HepG2 (cell line): ENCODE measurements around the gene SH2D2A. TPM values are rescaled to one million over a fixed set of nuclear protein-coding genes. Genes with fewer than 3 reads are reported as not detected.
A peak's percentile ranks its signal among the peaks of the same experiment; 100 is the strongest.

Experiments
- CHCHD3 ChIP-seq: sonication (generic); formaldehyde crosslinking; IDR thresholded peaks from 2 replicates; pipeline ENCODE4 v1.8.0; 2022; ENCODE audit warnings: mild to moderate bottlenecking, missing genetic modification reagents, moderate library complexity
- EHMT2 ChIP-seq: fragments of 200-600 bp; sonication (generic); IDR thresholded peaks from 2 replicates; pipeline ENCODE4 v1.7.0; 2017; ENCODE audit warnings: antibody characterized with exemption, low read depth, low read length, borderline replicate concordance
- HNRNPUL1 ChIP-seq: fragments of 200-400 bp; formaldehyde crosslinking; IDR thresholded peaks from 2 replicates; pipeline ENCODE4 v1.6.1; 2017; ENCODE audit warnings: low read depth, mild to moderate bottlenecking, low read length, moderate library complexity
- JDP2 ChIP-seq: sonication (generic); formaldehyde crosslinking; IDR thresholded peaks from 2 replicates; pipeline ENCODE4 v1.8.1; 2022; ENCODE audit warnings: missing genetic modification reagents, borderline replicate concordance
- KAT7 ChIP-seq: IDR thresholded peaks from 2 replicates; pipeline ENCODE4 v1.6.1; 2018; ENCODE audit warnings: borderline replicate concordance, missing compliant biosample characterization
- KDM5A ChIP-seq: fragments of 200-600 bp; sonication (generic); IDR thresholded peaks from 2 replicates; pipeline ENCODE4 v1.7.0; 2018; ENCODE audit warnings: antibody characterized with exemption, mild to moderate bottlenecking, low read length, borderline replicate concordance
- MXI1 ChIP-seq: IDR thresholded peaks from 3 replicates; pipeline ENCODE4 v1.6.1; 2012; ENCODE audit warnings: low read depth, low read length, inconsistent platforms, borderline replicate concordance
- SNAI1 ChIP-seq: sonication (generic); formaldehyde crosslinking; IDR thresholded peaks from 2 replicates; pipeline ENCODE4 v1.5.0; 2020; ENCODE audit warnings: mild to moderate bottlenecking, missing genetic modification reagents, borderline replicate concordance
- TEAD2 ChIP-seq: sonication (generic); formaldehyde crosslinking; IDR thresholded peaks from 2 replicates; pipeline ENCODE4 v1.9.0; 2021; ENCODE audit warnings: missing genetic modification reagents
- TFAP4 ChIP-seq: sonication (generic); IDR thresholded peaks from 2 replicates; pipeline ENCODE4 v1.6.1; 2016; ENCODE audit warnings: low read depth, borderline replicate concordance
- TRIM24 ChIP-seq: sonication (generic); formaldehyde crosslinking; IDR thresholded peaks from 2 replicates; pipeline ENCODE4 v1.8.0; 2022; ENCODE audit warnings: mild to moderate bottlenecking, missing genetic modification reagents
- ZFX ChIP-seq: sonication (generic); formaldehyde crosslinking; IDR thresholded peaks from 2 replicates; pipeline ENCODE4 v1.4.0; 2020; ENCODE audit warnings: mild to moderate bottlenecking, low read depth, missing genetic modification reagents, moderate library complexity
- ZNF280D ChIP-seq: sonication (generic); formaldehyde crosslinking; IDR thresholded peaks from 2 replicates; pipeline ENCODE4 v1.5.1; 2020; ENCODE audit warnings: mild to moderate bottlenecking, missing genetic modification reagents
- ZNF33B ChIP-seq: sonication (generic); formaldehyde crosslinking; IDR thresholded peaks from 2 replicates; pipeline ENCODE4 v1.5.1; 2020; ENCODE audit warnings: mild to moderate bottlenecking, missing genetic modification reagents
- ZNF343 ChIP-seq: sonication (generic); formaldehyde crosslinking; IDR thresholded peaks from 2 replicates; pipeline ENCODE4 v1.4.0; 2020; ENCODE audit warnings: mild to moderate bottlenecking, missing genetic modification reagents
- ZNF503 ChIP-seq: sonication (generic); formaldehyde crosslinking; IDR thresholded peaks from 2 replicates; pipeline ENCODE4 v1.4.0; 2020; ENCODE audit warnings: missing genetic modification reagents
- ZNF607 ChIP-seq: sonication (generic); formaldehyde crosslinking; IDR thresholded peaks from 2 replicates; pipeline ENCODE4 v1.5.1; 2020; ENCODE audit warnings: missing genetic modification reagents, mild to moderate bottlenecking, borderline replicate concordance
- ZNF672 ChIP-seq: sonication (generic); formaldehyde crosslinking; IDR thresholded peaks from 2 replicates; pipeline ENCODE4 v1.8.1; 2022; ENCODE audit warnings: missing genetic modification reagents
- ZNF687 ChIP-seq: sonication (generic); formaldehyde crosslinking; IDR thresholded peaks from 2 replicates; pipeline ENCODE4 v1.5.1; 2020; ENCODE audit warnings: mild to moderate bottlenecking, missing genetic modification reagents, moderate library complexity
- ZNF792 ChIP-seq: IDR thresholded peaks from 2 replicates; pipeline ENCODE4 v1.6.1; 2016
- polyA plus RNA-seq, 8 experiments: library from polyadenylated mRNA; depleted of rRNA in 3 of 8; stranded (reverse) in 7 of 8; unstranded in 1 of 8; fragments of >200 nt; fragmentation: Illumina TruSeq in 4 of 8; extraction: Trizol in 4 of 8; gene quantifications; 2 replicates each; pipeline versions ENCODE4 v1.2.1 to v1.2.3, GENCODE V29; 2011 to 2016; ENCODE audit warnings: low read depth in 4 of 8, missing spikeins in 1 of 8, mixed read lengths in 1 of 8; ENCODE audit not compliant: insufficient read depth in 1 of 8
- total RNA-seq, 5 experiments: library from RNA; depleted of rRNA; stranded (reverse); fragments of >200 nt; fragmentation: Illumina TruSeq; extraction: Trizol; gene quantifications; 2 replicates each; pipeline ENCODE4 v1.2.3, GENCODE V29; 2016; ENCODE audit warnings: low read depth in 1 of 5

The SH2D2A gene
- total and polyA plus RNA-seq, 2 of the 13 experiments (the other 11 are each of a cell fraction or from before 2014, with no cell fraction given) = 0.57 to 0.73 TPM

- TF ChIP-seq ZNF280D (CRISPR knock-in tag) = peak; percentile 7; the same call in 1 of the 2 replicates
- TF ChIP-seq ZNF672 (CRISPR knock-in tag) = no peak
- TF ChIP-seq ZNF607 (CRISPR knock-in tag) = no peak
- TF ChIP-seq CHCHD3 (CRISPR knock-in tag) = no peak
- peak; percentile 27 for TF ChIP-seq ZNF687 (CRISPR knock-in tag)
- TF ChIP-seq TRIM24 (CRISPR knock-in tag) = no peak
- TF ChIP-seq KDM5A = peak; percentile 35
- TF ChIP-seq EHMT2 = no peak
- peak; percentile 30 for TF ChIP-seq ZFX (CRISPR knock-in tag)
- TF ChIP-seq TEAD2 (CRISPR knock-in tag) = no peak
- TF ChIP-seq ZNF33B (CRISPR knock-in tag) = no peak
- TF ChIP-seq HNRNPUL1 = no peak
- TF ChIP-seq TFAP4 = peak; percentile 71; the same call in 1 of the 2 replicates
- TF ChIP-seq KAT7 = peak; percentile 66; the same call in 1 of the 2 replicates
- no peak for TF ChIP-seq ZNF503 (CRISPR knock-in tag)
- TF ChIP-seq SNAI1 (CRISPR knock-in tag) = no peak
- TF ChIP-seq JDP2 (CRISPR knock-in tag) = no peak
- 0 out of 2 replicates have a peak, but pooled peaks have one; percentile 0 for TF ChIP-seq ZNF343 (CRISPR knock-in tag)
- peak; percentile 29; the same call in 1 of the 3 replicates for TF ChIP-seq MXI1
- 0 out of 2 replicates have a peak, but pooled peaks have one; percentile 2 for TF ChIP-seq ZNF792 (CRISPR knock-in tag)
Observed at GRCh38 chr1:156767879-156768604, 48.6 kb downstream of the SH2D2A start (continued).
